GM12878 (cell line): ENCODE results near the gene GABRB2. TPM values are rescaled to one million over a fixed set of nuclear protein-coding genes. Genes with fewer than 3 reads are reported as not detected.

ENCODE experiments used
- ATAC-seq: fragments of 200-7000 bp; cut with Tn5 transposase; 3 replicates; pipeline ENCODE4 v1.9.1; 2020; ENCODE audit warnings: mild to moderate bottlenecking, moderate library complexity
- BruUV-seq: library from RNA; stranded (reverse); fragments of 400-500 nt; replicated peaks from 2 replicates; lab custom pipeline; 2021; lab: Mats Ljungman, UMichigan
- CTCF ChIA-PET: fragments of 300-600 bp; sonication (Branson Sonifier 250); formaldehyde crosslinking; extraction: SDS; loops from one replicate; lab custom pipeline; 2021; ENCODE audit warnings: inconsistent platforms; lab: Yijun Ruan, JAX
- POLR2A ChIA-PET: fragments of 350-600 bp; formaldehyde crosslinking; extraction: SDS; loops from one replicate; lab custom pipeline; 2021; ENCODE audit warnings: inconsistent platforms; lab: Charles Lee
- RAD21 ChIA-PET: fragments of 300-600 bp; sonication (Branson Sonifier 250); formaldehyde crosslinking; loops from one replicate; lab custom pipeline; 2023; ENCODE audit warnings: antibody characterized with exemption; ENCODE audit not compliant: unreplicated experiment; lab: Charles Lee
- SMC1A ChIA-PET: fragments of 300-600 bp; sonication (Branson Sonifier 250); formaldehyde crosslinking; loops from one replicate; lab custom pipeline; 2023; ENCODE audit not compliant: unreplicated experiment, uncharacterized antibody; lab: Charles Lee
- DNase-seq: peaks from one replicate; pipeline ENCODE4 v3.0.0-alpha.2; 2011; ENCODE audit warnings: low read depth, low spot score
- FAIRE-seq: peaks from 3 replicates; lab custom pipeline; 2011; peaks lifted over from hg19 to GRCh38; lab: Jason Lieb, UNC
- H2AFZ ChIP-seq: 2 replicates; pipeline ENCODE4 v1.6.0; 2011; ENCODE audit warnings: low read depth, low read length, control low read depth; ENCODE audit not compliant: control insufficient read depth
- H3K27ac ChIP-seq: 2 replicates; pipeline ENCODE4 v1.5.1; 2011; ENCODE audit warnings: control low read depth; ENCODE audit not compliant: control insufficient read depth, insufficient read depth
- H3K27me3 ChIP-seq, 2 experiments: replicated peaks in 1 of 2; 2 replicates each; pipeline versions ENCODE4 v1.6.0 to v1.6.1; 2011; ENCODE audit warnings: low read length in 1 of 2; ENCODE audit not compliant: control insufficient read depth in 2 of 2, insufficient read depth in 2 of 2
- H3K36me3 ChIP-seq, 2 experiments: 2 replicates each; pipeline ENCODE4 v1.5.1; 2011; ENCODE audit warnings: low read length in 1 of 2; ENCODE audit not compliant: control insufficient read depth in 2 of 2, insufficient read depth in 2 of 2
- H3K4me1 ChIP-seq: 2 replicates; pipeline ENCODE4 v1.6.1; 2011; ENCODE audit warnings: mild to moderate bottlenecking, low read length, moderate library complexity, mixed read lengths; ENCODE audit not compliant: control insufficient read depth, insufficient read depth
- H3K4me2 ChIP-seq: 2 replicates; pipeline ENCODE4 v1.6.0; 2011; ENCODE audit warnings: control low read depth; ENCODE audit not compliant: control insufficient read depth, insufficient read depth
- H3K4me3 ChIP-seq: fragments of 200-600 bp; sonication (generic); 2 replicates; pipeline ENCODE4 v1.5.1; 2016
- H3K79me2 ChIP-seq: 2 replicates; pipeline ENCODE4 v1.6.0; 2011; ENCODE audit warnings: low read length; ENCODE audit not compliant: control insufficient read depth, insufficient read depth
- H3K9ac ChIP-seq: 2 replicates; pipeline ENCODE4 v1.8.0; 2011; ENCODE audit warnings: low read length, control low read depth, mixed read lengths; ENCODE audit not compliant: control insufficient read depth, insufficient read depth
- H3K9me3 ChIP-seq: replicated peaks from 3 replicates; pipeline ENCODE4 v1.5.1; 2011; ENCODE audit warnings: mild to moderate bottlenecking, low read length; ENCODE audit not compliant: control insufficient read depth, insufficient read depth
- H4K20me1 ChIP-seq: 2 replicates; pipeline ENCODE4 v1.6.0; 2011; ENCODE audit not compliant: control insufficient read depth, insufficient read depth
- CREM ChIP-seq: IDR thresholded peaks from 2 replicates; pipeline ENCODE4 v1.6.1; 2014; ENCODE audit warnings: antibody characterized with exemption, low read depth
- SMAD1 ChIP-seq: fragments of 450-650 bp; IDR thresholded peaks from 2 replicates; pipeline ENCODE4 v1.6.1; 2018; ENCODE audit warnings: mild to moderate bottlenecking, low read depth; ENCODE audit not compliant: partially characterized antibody
- SREBF1 ChIP-seq: IDR thresholded peaks from 2 replicates; pipeline ENCODE4 v1.6.1; 2012; ENCODE audit warnings: mild to moderate bottlenecking, low read length
- TBL1XR1 ChIP-seq: IDR thresholded peaks from 2 replicates; pipeline ENCODE4 v1.6.1; 2012; ENCODE audit warnings: low read depth, low read length, improper control_type of control experiment
- ZBTB33 ChIP-seq: fragments of 450-650 bp; IDR thresholded peaks from 2 replicates; pipeline ENCODE4 v1.6.1; 2017; ENCODE audit warnings: mild to moderate bottlenecking
- WGBS: methylation state at CpG from one replicate; pipeline ENCODE4 v1.1.6; 2016; ENCODE audit warnings: low lambda C conversion rate; ENCODE audit not compliant: insufficient replicate concordance, insufficient coverage; ENCODE audit errors: missing lambda C conversion rate; 5-methylcytosine and 5-hydroxymethylcytosine counted together
- in situ Hi-C: fragments of 300-500 bp; cut with MboI; formaldehyde crosslinking; loops from 9 replicates; pipeline ENCODE4 v1.14.3; 2018; ENCODE audit warnings: mixed read lengths
- intact Hi-C: fragments of 100-400 bp; cut with micrococcal nuclease; formaldehyde crosslinking; loops from one replicate; pipeline ENCODE4 v1.14.2; 2022; ENCODE audit not compliant: unreplicated experiment
- polyA plus RNA-seq, 11 experiments: library from polyadenylated mRNA; depleted of rRNA in 4 of 11; unstranded in 6 of 11; stranded (reverse) in 5 of 11; fragments of >200 nt; fragmentation: Nextera tagmentation in 4 of 11; fragmentation: Illumina TruSeq in 1 of 11; extraction: Ambion mirVana in 4 of 11; extraction: Trizol in 1 of 11; gene quantifications; 1 replicate in 1 of 11; 2 replicates in 10 of 11; pipeline versions ENCODE4 v1.2.1 to v1.2.3, GENCODE V29; 2011 to 2016; ENCODE audit warnings: inconsistent platforms in 2 of 11, missing spikeins in 2 of 11, low read depth in 1 of 11
- total RNA-seq, 4 experiments: library from RNA; depleted of rRNA in 3 of 4; stranded (reverse); fragments of >200 nt in 3 of 4; fragmentation: Illumina TruSeq in 1 of 4; extraction: Trizol in 1 of 4; gene quantifications; 2 replicates each; pipeline versions ENCODE4 v1.2.1 to v1.2.3, GENCODE V29; 2013 to 2021

GABRB2 gene
- total and polyA plus RNA-seq, 10 of the 15 experiments (the other 5 are each of a cell fraction or from before 2014, with no cell fraction given), result 0.12 to 0.85 (median 0.43) TPM

GRCh38 chr5:161547406-161547737, 847 bp upstream of the GABRB2 start:
- no TSS peak for BruUV-seq
- peak overlapping the region; percentile 86 for H3K4me2 ChIP-seq
- H3K36me3 ChIP-seq, result no peaks in the 10 kb centered on the region
- in situ Hi-C loops (loop anchor here (10.0 kb wide), 2 partner anchors 1113 to 1797 kb away; no protein-coding TSS in a partner anchor), intact Hi-C loops (loop anchor here (5.0 to 10.0 kb wide), 2 partner anchors 377 to 1040 kb away; no protein-coding TSS in a partner anchor)
- no peaks in the 10 kb centered on the region; the same call in 2 of the 3 replicates for H3K9me3 ChIP-seq
- 0% methylated on average over 15 of the region's 17 CpGs for WGBS
- no peak overlapping the region for H3K27ac ChIP-seq
- no peaks in the 10 kb centered on the region for H4K20me1 ChIP-seq
- H3K79me2 ChIP-seq, result no peaks in the 10 kb centered on the region
- no peak for ATAC-seq
- CTCF ChIA-PET, result no interaction called here
- TF ChIP-seq TBL1XR1 (no peak), CREM (no peak), SMAD1 (no peak), SREBF1 (no peak), ZBTB33 (no peak)
- TF ChIP-seq, all 136 proteins: peak for 0
- Histone ChIP-seq H2AFZ (peak overlapping the region; percentile 15; the same call in 1 of the 2 replicates), H3K4me3 (peak overlapping the region; percentile 64; the same call in 1 of the 2 replicates), H3K4me1 (no peaks in the 10 kb centered on the region), H3K27me3 (peaks cover 3 to 8% of the 10 kb centered on the region in 2 experiments; a peak in 2 of 4 replicates), H3K9ac (no peak overlapping the region)
- DNase-seq (no peak), FAIRE-seq (no peak)
- POLR2A ChIA-PET, result interaction anchor here (0.7 kb wide), 1 partner anchor 774 kb away, joined by 5 read pairs; no protein-coding TSS in a partner anchor
- SMC1A ChIA-PET, result no interaction called here
- RAD21 ChIA-PET, result no interaction called here
